A204.1 (cell line): Measurements from ENCODE around the gene CAPN7.

Source experiments
- FAIRE-seq: peaks from 2 replicates; lab custom pipeline; 2012; peaks lifted over from hg19 to GRCh38; lab: Jason Lieb, UNC

The CAPN7 gene

DNA sequence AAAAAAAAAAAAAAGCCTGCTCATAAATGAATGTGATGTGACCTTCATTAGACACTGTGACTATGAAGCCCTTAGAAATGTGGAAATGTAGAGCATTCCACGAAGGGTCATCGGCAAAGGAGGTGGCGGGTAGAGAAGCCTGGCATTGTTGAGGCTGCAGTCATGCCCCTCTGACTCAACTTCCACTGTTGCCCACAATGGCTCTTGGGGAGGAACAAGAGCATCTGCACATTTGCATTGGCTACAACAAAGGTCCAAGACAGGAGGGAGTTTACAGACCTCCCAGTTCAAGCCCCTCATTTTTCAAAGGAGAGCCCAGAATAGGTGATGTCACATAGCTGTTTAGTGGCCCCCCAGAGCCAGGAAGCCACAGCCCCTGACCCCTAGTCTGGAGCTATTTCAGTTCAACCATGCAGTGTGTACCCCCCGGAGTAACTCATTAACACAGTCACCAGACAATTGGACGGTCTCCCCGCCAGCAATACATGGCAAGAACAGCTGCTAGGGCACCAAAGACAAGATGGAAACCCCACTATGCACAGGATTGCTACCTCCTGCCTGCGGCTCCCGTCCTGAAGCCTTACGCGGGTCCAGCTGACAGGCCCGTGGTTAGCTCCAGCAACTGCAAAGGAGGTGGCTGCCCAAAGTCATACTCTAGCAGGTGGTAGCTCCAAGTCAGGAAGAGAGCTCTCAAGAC, 70.1 kb downstream of the CAPN7 start:
- FAIRE-seq = no peak

GRCh38 chr3:15277861-15278500, 71.9 kb downstream of the CAPN7 start:
- no peak for FAIRE-seq

DNA sequence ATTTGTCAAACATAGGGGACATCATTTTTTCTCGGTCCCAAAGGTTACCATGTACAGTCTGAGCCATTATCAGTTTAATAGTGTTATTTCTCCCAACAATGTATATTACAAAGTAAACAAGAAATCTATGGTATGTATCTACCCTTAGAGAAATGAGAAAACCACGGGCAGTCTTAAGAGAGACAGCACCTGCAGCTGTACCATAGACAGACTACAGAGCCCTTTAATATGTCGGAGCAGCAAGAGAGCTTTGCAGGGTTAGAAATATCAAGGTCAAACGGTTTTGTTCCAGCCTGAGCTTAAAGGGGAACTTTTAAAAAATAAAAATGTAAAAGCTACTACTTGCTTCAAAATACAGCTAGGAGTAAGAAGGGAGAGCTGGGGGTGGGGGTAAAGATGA, 73.2 kb downstream of the CAPN7 start:
- no peak for FAIRE-seq

GRCh38 chr3:15279671-15280402, 73.8 kb downstream of the CAPN7 start:
- FAIRE-seq = no peak

- no peak for FAIRE-seq
These were observed 74.9 kb downstream of the CAPN7 start for GRCh38 chr3:15280853-15281532.

DNA sequence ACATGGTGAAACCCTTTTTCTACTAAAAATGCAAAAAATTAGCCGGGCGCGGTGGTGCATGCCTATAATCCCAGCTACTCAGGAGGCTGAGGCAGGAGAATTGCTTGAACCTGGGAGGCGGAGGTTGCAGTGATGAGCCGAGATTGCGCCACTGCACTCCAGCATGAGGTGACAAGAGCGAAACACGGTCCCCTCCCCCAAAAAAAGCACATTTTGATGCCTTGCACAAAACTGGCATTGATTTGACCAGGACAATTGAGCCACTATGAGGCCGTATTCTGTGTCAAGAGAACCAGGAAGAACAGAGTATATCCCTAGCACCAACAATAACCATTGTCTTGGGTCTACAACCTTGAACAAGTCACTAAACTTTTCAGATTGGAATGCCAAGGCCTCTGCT, 75.8 kb downstream of the CAPN7 start:
- no peak for FAIRE-seq

GRCh38 chr3:15283702-15284101, 77.7 kb downstream of the CAPN7 start:
- FAIRE-seq = no peak

DNA sequence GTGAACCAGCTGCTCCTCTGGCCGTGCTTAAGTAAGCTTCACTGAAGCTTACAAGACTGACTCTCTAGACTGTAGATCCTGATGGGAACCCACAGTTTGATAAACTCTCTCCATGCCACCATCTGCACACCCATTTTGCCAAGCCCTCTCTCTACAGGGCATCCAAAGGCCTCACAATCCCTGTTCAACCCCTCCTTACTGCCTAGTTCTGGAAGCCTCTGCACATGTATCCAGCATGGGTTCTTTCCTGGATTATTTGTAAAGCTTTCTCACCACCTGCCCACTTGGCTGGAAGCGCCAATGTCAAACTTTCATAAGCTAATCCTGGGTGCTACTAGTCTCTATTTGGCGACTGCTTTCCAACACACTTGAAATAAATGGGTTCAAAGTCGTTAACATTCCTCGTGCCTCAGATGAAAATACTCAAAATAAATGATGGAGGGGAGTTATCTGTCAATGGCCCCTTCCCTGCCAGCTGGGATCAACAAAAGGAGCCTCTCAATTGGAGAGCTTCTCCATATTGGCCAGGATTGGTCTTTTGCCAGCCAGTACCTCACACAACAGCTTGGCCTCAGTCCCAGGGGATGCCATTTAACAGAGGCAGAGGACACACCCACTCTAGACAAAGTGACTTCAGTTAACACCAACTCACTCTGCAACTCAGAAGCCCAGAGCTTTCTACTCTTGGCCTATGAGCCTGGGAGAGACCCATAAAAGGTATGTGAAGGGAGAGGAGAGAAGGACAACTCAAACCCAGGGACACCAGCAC, 78.3 kb downstream of the CAPN7 start:
- no peak for FAIRE-seq

- FAIRE-seq = no peak
These were observed 80.0 kb downstream of the CAPN7 start for GRCh38 chr3:15286022-15286421.

GRCh38 chr3:15287565-15288330, 81.7 kb downstream of the CAPN7 start:
- no peak for FAIRE-seq

GRCh38 chr3:15288331-15289035, 82.4 kb downstream of the CAPN7 start:
- FAIRE-seq = no peak

DNA sequence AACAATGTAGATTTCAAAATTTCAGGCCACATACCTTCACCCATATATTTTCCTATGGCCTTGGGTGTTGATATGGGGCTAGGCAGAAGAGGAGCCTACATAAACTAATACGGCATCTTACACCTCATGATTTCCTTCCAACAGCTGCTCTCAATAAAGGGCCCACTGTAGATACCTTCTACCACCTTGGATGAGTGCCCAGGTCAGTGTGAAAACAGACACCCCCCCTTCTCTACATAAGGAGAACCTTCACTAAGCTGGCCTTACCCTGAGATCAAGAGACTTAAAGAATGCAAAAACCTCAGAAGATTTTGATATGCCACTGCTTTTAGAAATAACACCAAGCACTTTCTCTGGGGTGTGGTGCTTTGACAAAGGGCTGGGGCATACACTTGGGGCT, 83.6 kb downstream of the CAPN7 start:
- FAIRE-seq = no peak

GRCh38 chr3:15290736-15291135, 84.7 kb downstream of the CAPN7 start:
- no peak for FAIRE-seq

DNA sequence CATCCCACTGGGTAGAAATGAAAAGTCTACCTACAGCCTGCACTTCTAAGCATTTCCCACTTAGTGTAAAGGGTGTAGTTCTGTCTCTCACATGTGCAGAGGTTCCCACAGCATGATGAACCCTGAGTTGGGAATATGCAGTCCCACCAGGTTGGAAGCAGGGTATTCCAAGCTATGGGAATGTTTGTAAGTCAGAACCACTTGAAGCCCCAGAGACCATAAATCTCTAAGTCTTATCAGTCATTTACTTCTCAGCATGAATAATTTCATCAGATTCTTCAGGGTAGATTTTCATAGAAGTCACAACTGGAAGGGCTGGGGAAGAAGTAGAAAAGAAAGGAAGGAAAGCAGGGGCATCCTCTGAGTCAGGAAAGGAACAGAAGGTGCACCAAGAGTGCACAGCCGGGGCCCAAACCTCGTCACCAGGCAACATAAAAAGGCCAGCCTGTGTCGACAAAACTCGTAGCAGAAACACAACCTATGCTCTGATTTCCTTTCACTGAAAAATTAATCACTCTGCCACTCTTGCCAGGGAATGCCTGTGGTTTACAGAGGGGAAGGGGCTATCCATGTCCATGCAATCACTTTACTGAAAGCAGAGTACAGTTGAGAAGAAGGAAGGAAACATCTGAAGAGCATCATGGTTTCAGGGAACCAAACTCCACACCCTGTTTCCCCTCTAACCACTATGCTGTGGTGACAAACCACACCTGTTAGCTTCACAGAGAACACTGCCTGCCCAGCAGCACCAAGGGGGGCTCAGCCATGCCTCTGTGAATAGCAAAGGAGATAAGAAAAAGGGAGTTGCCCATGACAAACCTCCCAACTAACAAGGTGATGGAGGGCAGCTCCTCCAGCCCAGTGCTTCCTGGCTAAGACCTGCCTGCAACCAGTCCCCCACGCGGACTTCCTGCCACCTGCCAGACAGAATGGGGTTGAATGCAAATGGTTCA, 85.8 kb downstream of the CAPN7 start:
- FAIRE-seq = no peak

DNA sequence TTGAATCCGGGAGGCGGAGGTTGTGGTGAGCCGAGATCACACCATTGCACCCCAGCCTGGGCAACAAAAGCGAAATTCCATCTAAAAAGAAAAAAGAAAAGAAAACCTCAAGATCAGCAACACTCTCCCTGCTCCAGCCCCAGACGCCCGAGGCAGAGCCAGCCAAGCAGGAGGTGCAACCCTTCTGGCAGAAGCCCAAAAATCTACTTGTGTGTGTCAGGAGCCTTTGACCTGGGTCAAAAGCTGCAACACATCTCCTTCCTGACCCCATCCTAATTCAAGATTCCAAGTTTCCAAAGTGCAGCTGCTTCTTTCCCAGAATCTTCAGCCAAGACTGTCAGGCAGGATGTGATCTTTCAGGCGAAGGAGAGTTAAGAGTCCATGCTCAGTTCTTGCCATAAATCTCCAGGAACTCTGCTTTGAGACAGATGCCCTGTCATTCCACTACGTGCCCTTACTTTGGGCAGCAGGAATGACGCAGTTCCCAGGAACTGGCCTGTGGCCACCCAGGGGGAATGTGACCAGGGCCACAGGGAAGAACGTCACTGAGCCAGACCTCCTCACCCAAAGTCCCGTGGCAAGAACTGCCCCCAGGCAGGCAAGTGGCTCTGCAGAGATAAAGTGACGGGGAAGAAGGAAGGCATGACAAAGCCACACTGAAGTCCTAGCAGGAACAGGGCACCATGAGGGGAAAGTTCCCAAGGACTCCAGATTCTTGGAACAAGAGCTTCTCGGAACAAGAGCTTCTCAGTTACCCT, 86.9 kb downstream of the CAPN7 start:
- FAIRE-seq = no peak

GRCh38 chr3:15294929-15295328, 88.9 kb downstream of the CAPN7 start:
- no peak for FAIRE-seq

- no peak for FAIRE-seq
These were observed 89.5 kb downstream of the CAPN7 start for GRCh38 chr3:15295506-15295905.

- FAIRE-seq = no peak
These were observed 91.7 kb downstream of the CAPN7 start for GRCh38 chr3:15297608-15298350.
